Activated CD4-positive, CD25-positive, alpha-beta regulatory T cell treated with anti-CD3 and anti-CD28 coated beads, Interleukin-2, amount 50 U/mL, for 72 hours (primary cell): Measurements from ENCODE around the gene PCSK5.
"Not testable (repeated sequence)": the region's sequence is repeated elsewhere in the genome, so short reads cannot be mapped to it uniquely, and the experiment has no call there.

Experiments used
- DNase-seq: peaks from one replicate; pipeline ENCODE4 v3.0.0; 2021

The PCSK5 gene

DNA sequence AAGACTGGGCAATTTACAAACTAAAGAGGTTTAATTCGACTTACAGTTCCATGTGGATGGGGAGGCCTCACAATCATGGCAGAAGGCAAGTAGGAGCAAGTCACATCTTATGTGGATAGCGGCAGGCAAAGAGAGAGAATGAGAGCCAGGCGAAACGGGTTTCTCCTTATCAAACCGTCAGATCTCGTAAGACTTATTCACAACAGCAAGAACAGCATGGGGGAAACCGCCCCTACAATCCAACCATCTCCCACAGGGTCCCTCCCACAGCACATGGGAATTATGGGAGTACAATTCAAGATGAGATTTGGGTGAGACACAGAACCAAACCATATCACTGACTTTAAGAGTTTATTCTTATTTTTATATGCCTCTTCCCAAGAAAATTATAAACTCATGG is 443.5 kb downstream of the PCSK5 start:
- DNase-seq = no peak

GRCh38 chr9:76336027-76336426 is 445.6 kb downstream of the PCSK5 start:
- DNase-seq = no peak

DNA sequence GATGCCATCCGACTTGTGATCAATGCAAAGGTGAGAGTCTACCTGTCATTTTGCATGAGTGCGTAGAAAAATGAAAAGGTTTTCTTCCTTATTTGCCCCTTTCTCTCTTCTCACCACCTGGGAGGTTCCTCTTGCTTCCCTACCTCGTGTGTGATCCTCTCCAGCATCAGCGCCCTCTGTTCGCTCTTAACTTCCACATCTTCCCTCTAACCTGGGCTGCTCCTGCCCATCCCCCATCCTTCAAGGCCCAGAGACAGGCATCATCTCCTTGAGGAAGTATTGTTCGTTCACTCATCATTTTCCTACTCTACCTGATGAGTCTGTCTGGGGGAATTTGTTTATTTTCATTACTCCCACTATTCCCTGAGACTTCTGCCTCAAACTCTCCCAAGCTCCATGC is 447.9 kb downstream of the PCSK5 start:
- DNase-seq = no peak

GRCh38 chr9:76341616-76342015 is 451.1 kb downstream of the PCSK5 start:
- no peak for DNase-seq

- DNase-seq = no peak
Measured at GRCh38 chr9:76342201-76342600, 451.7 kb downstream of the PCSK5 start.

- no peak for DNase-seq
Measured at GRCh38 chr9:76342858-76343257, 452.4 kb downstream of the PCSK5 start.

DNA sequence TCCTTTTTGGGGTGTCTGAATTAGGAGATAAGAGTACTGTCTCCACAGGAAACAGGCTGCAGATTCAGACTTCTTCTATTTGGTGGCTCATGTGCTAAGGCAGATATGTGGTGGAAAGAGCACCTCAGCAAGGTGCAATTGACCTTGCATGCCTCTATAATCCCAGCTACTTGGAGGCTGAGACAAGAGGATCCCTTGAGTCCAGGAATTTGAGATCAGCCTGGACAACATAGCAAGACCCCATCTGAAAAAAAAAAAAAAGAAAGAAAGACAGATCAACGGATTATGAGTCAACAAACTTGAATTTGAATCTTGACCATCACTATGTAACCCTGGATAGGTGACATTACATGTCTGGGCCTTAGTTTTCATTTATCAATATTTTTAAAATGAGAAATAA is 459.4 kb downstream of the PCSK5 start:
- DNase-seq = no peak

DNA sequence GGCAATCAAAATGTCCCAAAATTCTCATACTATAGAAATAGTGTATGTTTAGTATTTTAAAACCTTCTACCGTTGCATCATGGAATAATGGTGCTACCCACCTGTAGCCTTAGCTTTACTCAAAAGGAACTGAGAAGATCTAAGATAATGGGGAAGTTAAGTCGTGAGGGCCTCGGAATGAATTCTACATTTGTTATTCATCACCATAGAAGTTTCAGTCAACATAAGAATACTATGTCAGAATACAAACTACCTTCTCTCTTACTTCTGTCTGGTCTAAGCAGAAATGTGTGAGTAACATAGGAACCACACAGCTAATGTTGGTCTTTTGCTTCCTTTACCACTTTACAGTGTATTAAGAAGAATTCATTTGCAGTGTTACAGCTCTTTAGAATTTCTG is 460.5 kb downstream of the PCSK5 start:
- no peak for DNase-seq

GRCh38 chr9:76352026-76352620 is 461.6 kb downstream of the PCSK5 start:
- DNase-seq = no peak

DNA sequence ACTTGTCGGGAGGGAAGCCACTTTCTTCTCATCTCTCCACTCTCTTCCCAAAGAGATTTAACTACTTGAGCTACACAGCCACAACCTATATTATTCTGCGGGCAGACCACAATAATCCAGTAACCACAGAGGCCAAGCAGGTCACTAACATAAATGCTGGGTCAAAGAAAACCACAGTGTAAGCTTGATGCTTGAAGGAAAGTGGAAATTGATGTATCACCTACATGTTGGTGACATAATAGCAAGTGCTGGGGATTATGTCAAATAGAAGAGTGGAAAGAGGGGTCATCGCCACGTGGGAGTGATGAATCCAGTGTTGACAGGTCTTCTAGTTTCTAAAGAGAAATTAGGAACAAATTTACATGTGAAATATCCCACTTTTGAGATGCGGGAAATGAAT is 462.8 kb downstream of the PCSK5 start:
- no peak for DNase-seq

- DNase-seq = no peak
Measured at GRCh38 chr9:76354221-76354620, 463.7 kb downstream of the PCSK5 start.

DNA sequence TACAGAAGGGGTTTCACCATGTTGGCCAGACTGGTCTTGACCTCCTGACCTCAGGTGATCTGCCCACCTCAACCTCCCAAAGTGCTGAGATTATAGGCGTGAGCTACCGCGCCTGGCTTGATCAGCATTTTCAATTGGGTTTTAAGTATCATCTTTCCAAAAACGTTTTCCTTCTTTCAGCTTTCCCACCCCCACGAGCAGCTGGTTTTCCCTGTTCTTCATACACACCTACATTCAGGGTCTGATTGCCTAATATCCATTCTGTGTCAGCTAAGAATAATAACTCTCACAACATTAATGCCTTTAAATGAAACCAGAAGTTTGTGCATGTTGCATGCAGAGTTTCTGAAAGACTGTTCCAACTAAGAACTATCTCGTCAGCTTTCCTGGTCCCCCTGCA is 465.4 kb downstream of the PCSK5 start:
- DNase-seq = no peak

DNA sequence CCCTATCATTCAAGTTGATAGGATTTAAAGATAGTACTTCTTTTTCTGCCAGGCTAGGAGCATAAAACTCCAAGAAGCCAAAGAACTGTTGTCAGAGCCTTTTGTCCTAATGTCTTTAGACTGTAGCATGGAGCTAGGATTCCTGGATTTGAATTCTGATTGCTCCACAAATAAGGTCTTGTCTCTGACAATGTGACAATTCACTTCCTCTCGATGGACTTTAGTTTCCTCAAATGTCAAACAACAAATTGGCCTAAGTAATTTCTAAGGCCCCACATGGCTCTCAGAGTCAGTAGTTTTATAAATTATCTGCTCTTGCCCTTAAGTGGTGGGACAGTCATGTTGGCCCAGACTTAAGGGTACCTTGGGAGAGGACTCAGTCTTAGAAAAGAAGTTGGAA is 467.1 kb downstream of the PCSK5 start:
- no peak for DNase-seq

DNA sequence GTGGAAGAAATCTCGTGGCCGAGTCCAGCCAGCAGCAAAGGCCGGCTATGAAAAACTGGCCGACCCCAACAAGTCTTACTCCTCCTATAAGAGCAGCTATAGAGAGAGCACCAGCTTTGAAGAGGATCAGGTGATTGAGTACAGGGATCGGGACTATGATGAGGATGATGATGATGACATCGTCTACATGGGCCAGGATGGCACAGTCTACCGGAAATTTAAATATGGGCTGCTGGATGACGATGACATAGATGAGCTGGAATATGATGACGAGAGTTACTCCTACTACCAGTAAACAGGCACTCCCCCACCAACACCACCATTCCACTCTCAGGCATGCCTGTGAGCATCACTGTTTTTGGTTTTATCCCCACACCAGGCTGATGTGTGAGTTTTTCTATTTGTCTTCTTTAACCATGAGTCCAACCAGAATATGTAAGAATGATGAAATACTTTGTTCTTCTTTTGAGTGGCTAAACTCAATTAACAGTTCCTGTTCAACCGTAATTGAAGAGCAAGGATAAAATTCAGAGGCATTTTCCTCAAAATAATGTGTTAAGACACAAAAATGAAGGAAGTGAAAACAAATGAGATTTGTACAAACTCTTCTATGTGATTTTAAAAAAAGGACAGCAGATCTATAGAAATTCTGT is 468.3 kb downstream of the PCSK5 start:
- DNase-seq = no peak

GRCh38 chr9:76359365-76359764 is 468.9 kb downstream of the PCSK5 start:
- no peak for DNase-seq

GRCh38 chr9:76359766-76360165 is 469.3 kb downstream of the PCSK5 start:
- no peak for DNase-seq

- not testable (repeated sequence) for DNase-seq
Measured at GRCh38 chr9:76362332-76363031, 472.0 kb downstream of the PCSK5 start.

DNA sequence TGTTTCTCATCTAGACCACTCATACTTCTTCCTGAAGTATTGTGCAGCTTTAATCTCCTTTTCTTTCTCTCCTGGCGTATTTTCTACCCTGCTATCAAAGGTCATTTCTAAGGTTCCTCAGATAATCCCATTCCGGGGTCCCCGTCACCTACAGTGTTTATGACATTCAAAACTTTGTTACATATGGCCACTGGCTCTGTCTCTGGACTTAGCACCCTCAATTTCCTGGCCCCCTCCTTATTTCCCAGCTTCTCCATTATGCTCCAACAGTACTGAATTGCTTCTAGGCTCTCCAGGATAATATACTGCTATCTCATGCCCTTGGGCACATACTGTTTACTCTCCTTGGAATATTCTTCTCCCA is 472.5 kb downstream of the PCSK5 start:
- DNase-seq = no peak

DNA sequence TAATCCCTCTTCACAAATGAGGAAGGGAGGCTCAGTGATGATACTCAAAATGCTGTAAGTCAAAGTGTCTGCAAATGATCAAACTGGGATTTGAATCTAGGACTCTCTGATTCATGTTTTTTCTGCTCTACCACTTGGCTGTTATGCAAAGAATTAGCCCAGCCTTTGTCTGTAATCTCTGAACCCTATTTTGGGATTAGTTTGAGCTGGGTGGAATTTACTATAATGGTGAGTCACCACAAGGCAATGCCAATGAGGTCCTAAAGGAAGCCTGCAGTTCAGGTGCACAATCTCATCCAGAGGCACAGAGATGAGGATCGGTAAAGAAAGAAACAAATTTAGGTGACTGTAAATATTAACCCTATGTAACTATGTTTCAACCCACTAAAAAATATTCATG is 474.6 kb downstream of the PCSK5 start:
- no peak for DNase-seq

DNA sequence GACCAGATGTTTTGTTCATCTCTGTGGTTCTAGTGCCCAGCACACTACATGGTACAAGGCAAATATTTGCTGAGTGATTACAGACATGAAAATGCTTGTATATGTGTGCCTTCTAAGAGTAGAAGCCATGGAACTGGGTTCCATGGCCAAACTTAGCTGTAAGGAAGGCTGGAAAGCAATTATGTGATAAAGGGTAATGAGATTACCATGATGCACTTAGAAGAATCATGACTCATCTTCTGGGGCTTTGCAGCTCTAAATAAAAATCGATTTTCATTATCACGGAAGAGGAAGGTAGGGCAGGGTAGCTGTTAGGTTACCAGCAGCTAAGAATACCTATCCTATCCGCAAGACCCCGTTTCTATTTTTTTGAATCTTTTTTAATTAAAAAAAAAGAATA is 475.8 kb downstream of the PCSK5 start:
- DNase-seq = no peak

GRCh38 chr9:76369583-76369982 is 479.1 kb downstream of the PCSK5 start:
- DNase-seq = no peak

GRCh38 chr9:76370396-76371023 is 480.0 kb downstream of the PCSK5 start:
- no peak for DNase-seq

GRCh38 chr9:76371901-76372300 is 481.4 kb downstream of the PCSK5 start:
- DNase-seq = no peak

- no peak for DNase-seq
Measured at GRCh38 chr9:76372336-76372735, 481.9 kb downstream of the PCSK5 start.
